ENCODE results near the gene RAB11FIP2.

RAB11FIP2 gene

GRCh38 chr10:117956972-117957371 lies 89.8 kb downstream of the RAB11FIP2 start:
- DNase-seq (ENCODE audit: low read depth): no peak
- no peak overlapping the region for H3K4me3 ChIP-seq (ENCODE audit: low read length)
- no peak for TF ChIP-seq CTCF (conservative IDR thresholded peaks at IDR 0.05; ENCODE audit: low read length)

- DNase-seq (ENCODE audit: low read depth): peak; percentile 84
- no peak for TF ChIP-seq CTCF (conservative IDR thresholded peaks at IDR 0.05; ENCODE audit: low read length)
These were observed 91.6 kb downstream of the RAB11FIP2 start for GRCh38 chr10:117955176-117955575.

More at GRCh38 chr10:117955176-117955575, 91.6 kb downstream of the RAB11FIP2 start:
- H3K4me3 ChIP-seq (ENCODE audit: low read length): no peak overlapping the region

Data from AG10803 (cell line).